H1 (cell line): ENCODE data around the gene PTPRO. TPM values are rescaled to one million over a fixed set of nuclear protein-coding genes. Genes with fewer than 3 reads are reported as not detected.

Experiments
- CEBPB ChIP-seq: IDR thresholded peaks from 2 replicates; pipeline ENCODE4 v1.6.1; 2012; ENCODE audit warnings: low read depth, low read length
- CHD7 ChIP-seq: fragments of 300-600 bp; sonication (generic); IDR thresholded peaks from 2 replicates; pipeline ENCODE4 v1.7.1; 2012; ENCODE audit warnings: low read length, moderate library complexity, mild to moderate bottlenecking, inconsistent platforms; ENCODE audit not compliant: insufficient replicate concordance
- CTCF ChIP-seq, 3 experiments: IDR thresholded peaks; 1 replicate in 2 of 3; 2 replicates in 1 of 3; pipeline versions ENCODE4 v1.5.1 to v1.6.1; 2011; ENCODE audit warnings: low read length in 3 of 3, mild to moderate bottlenecking in 3 of 3, inconsistent platforms in 2 of 3, low read depth in 1 of 3, moderate library complexity in 1 of 3; ENCODE audit not compliant: insufficient read depth in 1 of 3; ENCODE audit errors: control extremely low read depth in 1 of 3
- JUN ChIP-seq: IDR thresholded peaks from 2 replicates; pipeline ENCODE4 v1.6.1; 2011; ENCODE audit warnings: low read depth, mild to moderate bottlenecking, improper control_type of control experiment, low read length
- NRF1 ChIP-seq: IDR thresholded peaks from 2 replicates; pipeline ENCODE4 v1.6.1; 2011; ENCODE audit warnings: mild to moderate bottlenecking, low read depth, low read length, improper control_type of control experiment
- RAD21 ChIP-seq, 2 experiments: IDR thresholded peaks in 1 of 2; conservative IDR thresholded peaks in 1 of 2; 2 replicates each; pipeline ENCODE4 v1.6.1; 2011; ENCODE audit warnings: low read depth in 2 of 2, low read length in 2 of 2, improper control_type of control experiment in 1 of 2, inconsistent platforms in 1 of 2, mild to moderate bottlenecking in 1 of 2, moderate library complexity in 1 of 2
- SIRT6 ChIP-seq: IDR thresholded peaks from one replicate; pipeline ENCODE4 v1.7.1; 2012; ENCODE audit warnings: low read length, inconsistent platforms
- SRF ChIP-seq: IDR thresholded peaks from 2 replicates; pipeline ENCODE4 v1.6.1; 2011; ENCODE audit warnings: mild to moderate bottlenecking, low read depth, low read length, moderate library complexity
- polyA plus RNA-seq, 7 experiments: library from polyadenylated mRNA; depleted of rRNA in 3 of 7; stranded (reverse) in 5 of 7; unstranded in 2 of 7; fragments of >200 nt in 5 of 7; fragments of 200-250 nt in 2 of 7; gene quantifications; 1 replicate in 5 of 7; 2 replicates in 1 of 7; 4 replicates in 1 of 7; pipeline versions ENCODE4 v1.2.1 to v1.2.3, GENCODE V29; 2011 to 2013; ENCODE audit warnings: missing spikeins in 2 of 7, mixed read lengths in 2 of 7
- total RNA-seq: library from RNA; stranded (reverse); fragmentation: NEBNext Ultra II Directional; extraction: Animal tissue kit (Norgen Biotek cat#: 25700); gene quantifications from 2 replicates; pipeline ENCODE4 v1.2.1, GENCODE V29; 2021

PTPRO gene
- total and polyA plus RNA-seq, 2 of the 8 experiments (the other 6 are each of a cell fraction or from before 2014, with no cell fraction given) = 0.73 to 1.7 TPM

DNA sequence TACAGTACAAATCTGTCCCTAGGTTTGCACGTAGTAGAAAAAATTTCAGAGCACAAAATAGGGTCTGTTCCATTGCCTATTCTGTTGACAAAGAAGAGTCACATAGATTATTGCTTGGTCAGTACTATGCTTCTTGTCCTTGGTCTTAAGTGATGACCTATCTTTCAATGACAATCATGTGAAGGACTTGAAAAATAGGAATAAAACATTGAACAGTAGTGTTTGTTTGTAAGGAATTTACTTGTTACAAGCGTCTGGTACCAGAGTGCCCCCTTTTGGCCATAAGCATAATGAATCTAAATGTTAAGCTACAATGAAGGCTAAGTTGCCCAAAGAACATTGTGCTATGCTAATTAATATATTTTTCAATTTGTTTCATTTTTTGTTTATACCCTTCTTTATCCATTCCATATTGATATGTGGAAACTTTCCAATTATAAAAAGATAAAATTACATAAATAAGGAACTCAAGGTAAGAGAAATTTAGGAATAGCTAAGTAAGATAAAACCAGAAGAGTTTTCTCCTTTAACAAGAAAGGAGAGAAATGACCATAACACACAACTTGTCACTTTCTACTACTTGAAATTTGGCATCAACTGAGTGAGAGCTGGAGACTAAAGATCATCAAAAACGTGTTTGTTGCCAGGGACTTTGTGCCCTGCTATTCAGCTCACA, 262.2 kb downstream of the PTPRO start (continued):
- TF ChIP-seq CHD7 = no peak
- no peak for TF ChIP-seq JUN
- no peak for TF ChIP-seq NRF1
- TF ChIP-seq RAD21 (IDR thresholded peaks at IDR 0.05 in 1 of 2, conservative IDR thresholded peaks at IDR 0.05 in 1 of 2; ENCODE audit: low read depth in 2 of 2, low read length in 2 of 2) = peak; percentile 57 to 59
- TF ChIP-seq SRF = no peak
- no peak for TF ChIP-seq CEBPB
- TF ChIP-seq CTCF (IDR thresholded peaks at IDR 0.05; ENCODE audit: control extremely low read depth in 1 of 3, insufficient read depth in 1 of 3, low read depth in 1 of 3, low read length in 3 of 3) = peak in 2 of 3 experiments; percentile 25 to 67; a peak in 2 of 4 replicates
- no peak for TF ChIP-seq SIRT6
